ENCODE measurements around the gene UTS2.

DNA sequence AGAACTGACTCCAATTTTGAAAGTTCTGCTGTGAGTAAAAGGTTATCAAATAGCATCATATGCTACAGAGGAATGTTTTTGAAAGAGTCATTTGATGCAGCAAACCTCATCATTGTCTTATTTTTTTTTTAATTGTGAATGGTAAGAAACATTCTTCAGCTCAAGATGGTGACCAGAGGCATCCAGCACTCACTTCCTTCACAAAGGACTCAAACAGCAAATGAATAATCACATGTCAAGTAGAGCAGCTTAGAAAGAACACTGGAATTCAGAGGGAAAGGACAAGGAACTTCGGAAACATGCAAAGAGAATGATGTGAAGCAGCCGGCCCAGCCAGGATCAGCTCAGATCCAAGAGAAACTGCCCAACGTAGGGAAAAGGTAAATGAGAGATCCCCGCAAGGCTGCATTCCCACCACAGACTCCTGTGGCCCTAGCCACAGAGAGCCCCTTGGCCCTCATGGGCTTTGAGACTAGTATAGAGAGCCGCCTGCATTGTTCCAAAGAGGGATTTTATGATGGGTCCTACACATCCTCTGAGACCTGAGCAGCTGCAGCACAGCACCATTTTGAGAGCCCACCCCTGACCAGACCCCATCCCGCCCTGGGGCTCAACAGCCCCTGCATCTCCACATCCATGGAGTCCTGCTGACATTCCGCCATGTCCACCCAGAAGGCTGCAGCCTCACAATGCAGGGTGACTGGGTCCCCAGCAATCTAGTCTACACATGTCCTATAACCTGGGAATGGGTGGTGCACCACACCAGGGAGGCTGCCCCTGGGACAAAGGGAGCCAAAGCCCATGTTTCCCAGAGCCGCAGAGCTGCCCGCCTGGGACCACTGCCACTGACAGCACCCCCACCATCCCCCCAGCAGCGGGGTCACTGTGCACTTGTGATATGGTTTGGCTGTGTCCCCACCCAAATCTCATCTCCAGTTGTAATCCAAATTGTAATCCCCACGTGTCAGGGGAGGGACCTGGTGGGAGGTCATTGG lies 21.2 kb upstream of the UTS2 start:
- TF ChIP-seq, protein P1, sequence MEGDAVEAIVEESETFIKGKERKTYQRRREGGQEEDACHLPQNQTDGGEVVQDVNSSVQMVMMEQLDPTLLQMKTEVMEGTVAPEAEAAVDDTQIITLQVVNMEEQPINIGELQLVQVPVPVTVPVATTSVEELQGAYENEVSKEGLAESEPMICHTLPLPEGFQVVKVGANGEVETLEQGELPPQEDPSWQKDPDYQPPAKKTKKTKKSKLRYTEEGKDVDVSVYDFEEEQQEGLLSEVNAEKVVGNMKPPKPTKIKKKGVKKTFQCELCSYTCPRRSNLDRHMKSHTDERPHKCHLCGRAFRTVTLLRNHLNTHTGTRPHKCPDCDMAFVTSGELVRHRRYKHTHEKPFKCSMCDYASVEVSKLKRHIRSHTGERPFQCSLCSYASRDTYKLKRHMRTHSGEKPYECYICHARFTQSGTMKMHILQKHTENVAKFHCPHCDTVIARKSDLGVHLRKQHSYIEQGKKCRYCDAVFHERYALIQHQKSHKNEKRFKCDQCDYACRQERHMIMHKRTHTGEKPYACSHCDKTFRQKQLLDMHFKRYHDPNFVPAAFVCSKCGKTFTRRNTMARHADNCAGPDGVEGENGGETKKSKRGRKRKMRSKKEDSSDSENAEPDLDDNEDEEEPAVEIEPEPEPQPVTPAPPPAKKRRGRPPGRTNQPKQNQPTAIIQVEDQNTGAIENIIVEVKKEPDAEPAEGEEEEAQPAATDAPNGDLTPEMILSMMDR (IDR thresholded peaks at IDR 0.05), result no peak
- no peak for TF ChIP-seq ZFX (IDR thresholded peaks at IDR 0.05; ENCODE audit: borderline replicate concordance)
